HG02870 (cell line): ENCODE data around the gene SCAPER.
"Not testable (repeated sequence)": the region's sequence is repeated elsewhere in the genome, so short reads cannot be mapped to it uniquely, and the experiment has no call there.

Experiments
- ATAC-seq: cut with Tn5 transposase; IDR thresholded peaks from one replicate; pipeline ENCODE4 v1.9.1; 2021; ENCODE audit warnings: mild to moderate bottlenecking, moderate library complexity; ENCODE audit not compliant: unreplicated experiment

SCAPER gene

DNA sequence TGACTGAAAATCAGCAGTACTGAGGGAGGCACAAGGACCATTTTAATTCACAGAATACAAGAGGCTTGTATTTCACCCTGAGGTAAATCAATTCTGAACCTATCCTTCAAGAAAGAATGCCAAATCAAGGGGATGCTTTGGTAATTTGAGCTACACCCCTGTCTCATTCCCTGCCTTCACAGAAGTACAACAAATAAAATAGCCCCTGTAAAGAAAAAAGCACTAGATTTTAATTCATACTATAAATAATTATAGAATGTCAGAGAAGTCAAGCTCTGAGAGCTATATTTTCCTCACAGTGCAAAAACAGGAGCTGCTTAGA, 319.6 kb downstream of the SCAPER start:
- no peak for ATAC-seq

DNA sequence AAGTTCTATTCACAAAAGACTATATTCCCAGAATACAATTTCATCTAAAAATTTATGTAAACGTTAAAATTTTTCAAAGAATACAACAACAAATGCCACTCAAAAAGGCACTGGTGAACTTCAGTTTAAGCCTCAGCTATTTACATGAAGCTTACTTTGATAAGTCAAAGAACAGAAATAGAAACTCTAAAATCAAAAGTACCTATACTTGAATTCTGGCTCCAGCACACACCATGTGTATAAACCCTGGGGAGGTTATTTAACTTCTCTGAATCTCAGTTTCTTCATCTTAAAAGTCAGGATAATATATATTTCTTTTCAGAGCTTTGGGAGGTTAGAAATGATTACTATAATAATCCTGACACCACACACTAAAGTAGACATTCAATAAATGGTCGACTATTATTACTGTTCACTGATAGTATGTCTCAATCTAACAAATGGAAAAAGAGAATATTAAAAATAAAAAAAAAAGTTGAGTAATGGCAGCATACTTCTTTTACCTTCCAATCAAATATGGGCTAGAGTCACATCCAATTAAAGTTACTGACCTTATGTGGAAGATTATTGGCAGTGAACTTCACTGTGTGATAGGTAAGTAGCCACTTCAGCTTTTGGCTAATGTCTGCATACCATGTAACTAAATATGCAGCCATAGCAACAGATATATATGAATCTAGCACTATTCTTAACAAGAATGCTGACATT, 320.1 kb downstream of the SCAPER start:
- ATAC-seq = no peak

DNA sequence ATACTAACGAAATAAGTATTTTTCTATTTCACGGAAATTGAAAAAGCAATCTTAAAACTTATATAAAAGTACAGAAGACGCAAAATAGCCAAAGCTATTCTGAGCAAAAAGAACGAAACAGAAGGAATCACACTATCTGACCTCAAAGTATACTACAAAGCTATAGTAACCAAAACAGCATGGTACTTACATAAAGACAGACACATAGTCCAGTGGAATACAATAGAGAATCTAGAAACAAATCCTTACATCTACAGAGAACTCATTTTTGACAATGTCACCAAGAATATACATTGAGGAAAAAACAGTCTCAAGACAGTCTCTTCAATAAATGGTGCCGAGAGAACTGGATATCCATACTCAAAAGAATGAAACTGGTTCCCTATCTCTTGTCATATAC, 322.6 kb downstream of the SCAPER start:
- no peak for ATAC-seq

DNA sequence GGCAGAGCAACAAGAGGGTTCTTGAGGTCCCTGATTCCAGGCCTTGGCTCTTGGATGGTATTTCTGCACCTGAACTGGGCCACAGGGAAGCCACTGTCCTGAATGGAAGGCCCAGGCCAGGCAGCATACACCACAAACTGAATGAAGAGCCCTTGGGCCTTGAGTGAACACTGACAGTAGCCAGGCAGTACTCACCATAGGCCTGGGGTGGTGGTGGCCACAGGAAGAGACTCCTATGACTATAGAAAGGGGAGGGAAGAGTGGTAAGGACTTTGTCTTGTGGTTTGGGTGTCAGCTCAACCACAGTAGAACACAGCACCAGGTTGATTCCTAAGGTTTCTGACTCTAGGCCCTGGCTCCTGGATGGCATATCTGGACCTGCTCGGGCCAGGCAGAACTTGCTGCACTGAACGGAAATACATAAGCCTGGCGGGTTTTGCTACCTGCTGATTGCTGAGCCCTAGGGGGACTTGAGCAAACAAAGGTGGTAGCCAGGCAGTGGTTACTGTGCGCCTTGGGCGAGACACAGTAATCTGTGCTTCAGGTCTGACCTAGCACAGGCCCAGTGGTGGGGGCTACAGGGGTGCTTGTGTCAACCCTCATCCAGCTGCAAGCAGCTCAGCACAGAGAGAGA, 327.1 kb downstream of the SCAPER start:
- ATAC-seq = no peak

DNA sequence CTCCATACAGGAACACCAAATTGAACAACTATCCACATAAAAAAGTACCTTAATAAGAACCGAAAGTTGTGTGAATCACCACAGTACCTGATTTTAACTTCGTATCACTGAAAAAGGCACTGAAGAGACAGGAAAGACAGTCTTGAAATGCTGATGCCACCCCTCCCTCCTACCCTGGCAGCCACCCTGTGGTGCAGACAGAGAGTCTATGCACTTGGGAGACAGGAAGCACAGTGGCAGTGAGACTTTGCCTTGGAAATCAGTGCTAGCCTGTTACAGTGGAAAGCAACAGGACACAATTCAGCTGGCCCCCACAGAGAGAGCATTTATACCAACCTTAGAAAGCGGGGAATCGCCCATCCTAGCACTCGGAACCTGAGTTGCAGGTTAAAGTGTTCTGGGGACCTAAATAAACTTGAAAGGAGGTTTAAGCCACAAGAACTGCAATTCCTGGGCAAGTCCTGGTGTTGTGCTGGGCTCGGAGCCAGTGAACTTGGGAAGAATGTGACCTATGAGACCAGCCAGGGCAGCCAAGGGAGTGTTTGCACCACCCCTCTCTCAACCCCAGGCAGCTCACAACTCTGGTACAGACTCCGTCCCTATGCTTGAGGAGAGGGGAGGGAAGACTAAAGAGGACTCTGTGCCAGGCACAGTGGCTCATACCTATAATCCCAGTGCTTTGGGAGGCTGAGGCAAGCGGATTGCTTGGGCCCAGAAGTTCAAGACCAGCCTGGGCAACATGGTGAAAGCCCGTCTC, 328.4 kb downstream of the SCAPER start:
- ATAC-seq = no peak

DNA sequence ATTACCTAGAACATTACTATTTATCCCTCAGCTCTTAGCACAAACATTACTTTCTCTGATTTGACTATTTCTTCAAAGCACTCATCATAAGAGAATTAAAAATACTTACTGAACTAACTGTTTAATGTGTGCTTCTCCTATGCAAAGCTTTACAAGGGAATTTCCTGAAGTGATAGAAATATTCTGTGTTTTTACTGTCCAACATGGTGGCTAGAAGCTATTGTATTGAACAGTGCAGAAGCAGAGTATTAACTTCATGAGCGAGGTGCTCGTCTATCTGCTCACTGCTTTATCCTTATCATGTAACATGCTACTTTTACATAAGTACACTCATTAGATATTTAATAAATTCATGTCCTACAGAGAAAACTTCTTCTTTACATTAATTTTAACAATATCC, 329.5 kb downstream of the SCAPER start:
- peak; percentile 24 for ATAC-seq

DNA sequence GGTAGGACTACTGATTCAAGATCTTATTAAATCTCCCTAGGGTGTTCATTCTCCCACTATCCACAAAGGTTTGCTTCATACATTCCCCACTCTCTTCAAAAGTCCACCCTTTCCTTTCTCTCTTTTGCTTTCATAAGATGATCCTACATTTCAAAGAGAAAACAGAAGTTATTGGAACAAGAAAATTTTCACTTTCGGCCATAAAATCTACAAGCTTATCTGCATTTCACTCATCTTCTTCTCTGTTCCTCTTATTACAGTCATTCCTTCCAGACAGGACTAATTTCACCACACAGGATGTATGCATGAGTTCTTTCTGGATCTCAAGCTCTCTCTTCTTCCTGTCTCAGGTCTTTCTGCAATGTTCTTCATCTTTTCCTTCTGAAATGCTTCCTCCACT, 329.9 kb downstream of the SCAPER start:
- ATAC-seq = peak; percentile 84

DNA sequence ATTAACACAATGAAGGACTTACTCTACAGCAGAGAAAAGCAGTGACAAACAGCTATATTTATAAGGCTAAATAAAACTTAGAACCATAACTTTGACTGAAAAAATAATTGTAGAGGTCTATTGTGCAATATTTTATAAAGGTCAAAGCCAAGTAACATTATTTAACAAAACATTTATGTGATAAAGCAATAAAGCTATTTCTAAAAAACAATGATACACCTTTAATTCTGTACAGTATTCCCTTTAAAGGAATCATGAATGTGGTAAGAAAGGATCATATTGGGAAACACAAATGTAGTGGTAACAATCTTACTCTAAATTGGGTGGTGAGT, 332.2 kb downstream of the SCAPER start:
- ATAC-seq = no peak

DNA sequence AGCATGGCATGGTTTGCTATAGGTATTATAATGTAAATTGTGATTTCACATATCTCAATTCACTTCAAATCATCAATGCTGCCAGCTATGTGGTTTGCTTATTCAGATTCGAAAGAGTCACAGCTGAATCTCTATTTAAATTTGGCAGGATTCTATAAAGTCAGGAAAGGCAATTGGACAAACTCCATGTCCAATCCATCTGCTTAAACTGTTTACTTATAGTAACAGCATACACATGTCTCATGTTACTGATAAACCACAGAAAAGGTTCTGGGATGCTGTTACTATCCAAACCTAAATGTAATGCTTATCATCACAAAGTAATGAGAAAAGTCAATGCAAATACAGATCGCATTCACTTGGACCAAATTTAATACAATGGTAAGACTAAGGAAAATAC, 338.9 kb downstream of the SCAPER start:
- ATAC-seq = no peak

DNA sequence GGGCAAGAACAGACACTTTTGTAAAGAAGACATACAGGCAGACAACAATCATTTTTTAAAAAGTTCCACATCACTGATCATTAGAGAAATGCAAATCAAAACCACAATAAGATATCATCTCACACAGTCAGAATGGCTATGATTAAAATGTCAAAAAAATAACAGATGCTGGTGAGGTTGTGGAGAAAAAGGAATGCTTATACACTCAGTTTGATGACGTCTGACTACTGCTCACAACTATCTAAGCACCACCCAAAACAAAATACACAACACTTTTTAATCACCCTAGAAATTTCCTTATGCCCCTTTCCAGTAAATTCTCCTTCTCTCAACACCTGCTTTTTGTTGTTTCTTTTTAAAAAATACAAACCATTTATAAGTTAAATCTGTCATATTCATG, 339.8 kb downstream of the SCAPER start:
- ATAC-seq = no peak

DNA sequence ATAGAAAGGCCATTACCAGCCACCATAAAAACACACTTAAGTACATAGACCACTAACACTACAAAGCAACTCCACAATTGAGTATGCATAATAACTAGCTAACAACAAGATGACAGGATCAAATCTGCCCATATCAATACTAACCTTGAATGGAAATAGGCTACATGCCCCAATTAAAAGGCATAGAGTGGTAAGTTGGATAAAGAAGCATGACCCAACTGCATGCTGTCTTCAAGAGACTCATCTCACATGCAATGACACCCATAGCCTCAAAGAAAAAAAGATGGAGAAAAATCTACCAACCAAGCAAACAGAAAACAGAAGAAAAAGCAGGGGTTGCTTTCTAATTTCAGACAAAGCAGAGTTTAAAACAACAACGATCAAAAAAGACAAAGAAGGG, 349.9 kb downstream of the SCAPER start:
- ATAC-seq = no peak

DNA sequence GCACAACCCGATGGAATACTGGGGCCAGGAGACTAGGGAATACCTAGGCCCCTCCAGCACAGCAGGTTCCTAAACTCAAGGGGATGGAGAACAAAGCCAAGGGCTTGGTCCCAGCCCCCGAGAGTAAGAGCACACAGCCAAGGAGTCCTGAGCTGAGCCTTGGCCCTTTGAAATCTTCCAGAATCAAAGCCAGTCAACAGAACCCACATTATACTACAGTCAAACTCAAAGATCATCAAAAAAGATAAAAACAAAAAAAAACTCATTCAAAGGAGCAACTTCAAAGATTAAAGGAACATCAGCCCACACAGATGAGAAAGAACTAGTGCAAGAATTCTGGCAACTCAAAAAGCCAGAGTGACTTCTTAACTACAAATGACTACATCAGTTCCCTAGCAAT, 351.6 kb downstream of the SCAPER start:
- ATAC-seq = no peak

DNA sequence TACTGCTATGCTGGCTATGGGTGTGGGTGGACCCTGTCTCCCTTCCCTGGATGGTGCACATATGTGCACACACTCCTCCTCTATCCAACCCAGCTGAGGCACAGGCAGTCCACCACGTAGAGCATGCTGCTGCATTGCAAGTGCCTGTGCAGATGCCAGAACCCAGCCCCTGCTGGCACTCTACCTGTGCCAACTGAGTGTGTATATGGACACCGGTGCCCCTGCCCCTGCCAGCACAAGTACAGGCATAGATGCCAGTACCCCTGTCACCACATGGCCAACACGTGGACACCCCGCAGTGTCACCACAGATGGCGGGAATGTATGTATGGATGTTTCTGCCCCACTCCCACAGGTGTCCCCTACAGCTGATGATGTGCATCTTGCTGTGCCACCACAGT, 352.0 kb downstream of the SCAPER start:
- ATAC-seq = no peak

DNA sequence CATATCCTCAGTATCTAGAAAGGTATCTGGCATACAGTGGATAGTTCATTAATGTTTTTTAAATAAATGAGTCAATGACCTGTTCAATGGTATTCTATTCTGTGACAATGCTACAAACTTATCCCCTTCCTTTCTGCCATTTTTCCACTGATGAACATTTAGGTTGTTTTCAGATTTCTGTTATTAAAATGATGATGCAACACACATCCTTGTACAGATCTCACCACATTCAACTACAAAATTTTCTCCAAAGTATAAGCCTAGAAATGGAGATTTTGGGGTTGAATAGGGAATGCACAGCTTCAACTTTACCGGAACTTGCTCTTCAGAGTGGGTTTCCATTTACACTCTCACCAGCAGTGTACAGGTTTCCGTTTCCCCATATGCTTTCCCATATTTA, 358.3 kb downstream of the SCAPER start:
- no peak for ATAC-seq

DNA sequence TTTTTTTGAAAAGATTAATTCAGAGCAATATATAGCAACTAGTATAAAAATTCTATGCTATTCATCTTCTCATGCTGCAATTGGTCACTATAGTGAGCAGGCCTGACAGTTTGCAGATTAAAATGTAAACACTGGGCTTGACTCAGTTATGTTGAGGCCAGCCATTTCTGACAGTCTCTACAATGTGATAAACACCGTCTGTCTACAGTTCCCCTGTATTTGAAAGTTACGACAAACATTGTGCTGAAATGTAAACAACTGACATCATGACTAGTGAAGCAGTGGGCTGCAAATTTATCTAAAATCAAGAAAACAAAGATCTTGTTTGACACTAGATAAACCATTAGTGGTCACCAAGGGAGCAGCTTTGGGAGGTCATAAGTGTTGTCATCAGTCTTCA, 371.1 kb downstream of the SCAPER start:
- ATAC-seq = no peak

DNA sequence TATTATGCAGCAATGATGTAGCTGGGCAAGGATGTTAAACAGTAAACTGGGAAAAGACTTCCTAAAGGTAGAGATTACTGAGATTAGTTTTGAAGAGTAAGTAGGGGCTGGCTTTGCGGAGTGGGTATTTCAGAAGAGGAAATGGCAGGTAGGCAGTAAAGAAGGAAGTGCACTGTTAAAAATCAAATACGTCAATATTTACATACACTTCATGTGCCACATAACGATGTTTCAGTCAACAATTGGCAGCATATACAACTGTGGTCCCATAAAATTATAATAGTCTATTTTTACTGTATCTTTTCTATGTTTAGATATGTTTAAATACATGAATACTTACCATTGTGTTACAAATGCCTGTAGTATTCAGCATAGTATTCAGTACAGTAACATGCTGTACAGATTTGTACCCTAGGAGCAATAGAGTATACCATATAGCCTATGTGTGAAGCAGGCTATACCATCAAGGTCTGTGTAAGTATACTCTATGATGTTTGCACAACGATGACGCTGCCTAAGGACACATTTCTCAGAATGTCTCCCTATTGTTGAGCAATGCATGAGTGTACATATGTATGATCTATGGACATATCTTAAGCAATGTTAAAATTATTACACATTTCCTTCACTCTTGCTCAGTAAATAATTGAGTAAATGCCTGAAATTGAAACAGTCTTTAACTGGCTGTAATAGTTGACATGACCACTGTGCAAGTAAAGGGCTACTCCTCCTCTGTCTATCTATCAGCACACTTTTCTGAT, 371.9 kb downstream of the SCAPER start:
- ATAC-seq = no peak

DNA sequence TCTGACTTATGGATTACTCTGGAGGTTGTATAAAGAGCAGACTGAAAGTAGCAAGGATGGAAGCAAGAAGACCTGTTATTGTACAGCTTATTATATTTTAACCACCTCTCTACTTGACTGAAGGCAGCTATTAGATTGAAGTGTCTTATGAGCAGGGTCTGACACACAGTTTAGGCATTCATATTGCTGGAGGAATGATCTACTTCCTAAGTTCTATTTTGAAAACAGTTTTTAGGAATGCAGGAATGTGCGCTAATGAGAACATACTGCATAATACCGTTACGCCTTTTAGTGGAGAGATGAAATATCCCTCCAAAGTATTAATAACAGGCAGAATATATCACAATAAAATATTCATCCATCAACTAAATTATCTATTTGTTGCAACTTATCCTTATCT, 375.2 kb downstream of the SCAPER start:
- ATAC-seq = no peak

DNA sequence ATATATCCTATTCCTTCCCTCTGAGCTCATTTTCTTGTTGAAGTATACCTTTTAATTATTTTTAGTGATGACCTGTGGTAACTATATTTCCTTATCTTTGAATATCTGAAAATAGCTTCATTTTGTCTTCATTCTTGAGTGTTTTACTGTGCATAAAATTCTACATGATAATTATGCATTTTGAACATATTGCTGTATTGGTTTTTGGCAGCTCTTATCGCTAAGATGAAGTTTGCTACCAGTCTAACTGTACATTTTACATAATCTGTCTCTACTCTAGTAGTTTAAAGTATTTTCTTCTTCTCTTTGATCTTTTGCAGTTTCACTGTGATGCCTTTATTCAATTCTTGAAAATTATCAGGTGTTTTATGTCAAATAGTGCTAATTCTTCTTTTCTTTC, 379.0 kb downstream of the SCAPER start:
- ATAC-seq = no peak

DNA sequence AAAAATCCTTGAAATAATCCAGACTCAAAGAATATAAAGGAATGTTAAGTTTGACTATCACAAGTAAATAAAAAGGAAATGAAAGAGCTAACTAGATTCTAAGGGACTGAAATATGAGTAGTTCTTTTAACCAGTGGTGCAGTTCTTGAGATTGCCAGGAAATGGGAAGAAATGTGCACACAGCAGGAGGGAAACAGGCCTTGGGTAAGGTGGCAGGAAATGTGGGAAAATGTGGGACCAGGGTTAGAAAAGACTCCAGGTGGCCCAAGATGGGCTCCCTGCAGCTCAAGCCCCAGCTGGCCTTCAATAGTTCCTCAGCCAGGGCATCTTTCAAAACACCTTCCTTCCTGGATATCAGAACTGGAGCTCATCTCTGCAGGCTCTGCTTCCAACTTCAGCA, 387.2 kb downstream of the SCAPER start:
- ATAC-seq = no peak

DNA sequence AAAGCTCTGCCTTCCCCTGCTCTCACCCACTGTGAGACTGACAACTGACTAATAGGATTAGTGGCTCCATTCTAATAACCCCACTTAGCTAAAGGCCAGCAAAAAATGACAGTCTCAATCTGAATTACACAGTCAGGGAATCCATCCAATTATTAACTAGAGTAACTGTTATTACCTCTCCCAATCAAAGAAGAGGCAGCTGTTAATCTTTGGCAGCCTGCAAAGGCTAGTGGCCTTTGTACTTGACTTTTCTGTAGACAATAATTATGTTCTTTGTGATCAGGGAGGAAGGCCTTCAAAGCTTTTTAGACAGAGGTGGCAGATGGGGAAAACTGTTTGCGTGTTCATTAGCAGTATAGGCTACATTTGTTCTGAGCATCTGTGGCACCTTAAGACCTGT, 390.9 kb downstream of the SCAPER start:
- no peak for ATAC-seq

DNA sequence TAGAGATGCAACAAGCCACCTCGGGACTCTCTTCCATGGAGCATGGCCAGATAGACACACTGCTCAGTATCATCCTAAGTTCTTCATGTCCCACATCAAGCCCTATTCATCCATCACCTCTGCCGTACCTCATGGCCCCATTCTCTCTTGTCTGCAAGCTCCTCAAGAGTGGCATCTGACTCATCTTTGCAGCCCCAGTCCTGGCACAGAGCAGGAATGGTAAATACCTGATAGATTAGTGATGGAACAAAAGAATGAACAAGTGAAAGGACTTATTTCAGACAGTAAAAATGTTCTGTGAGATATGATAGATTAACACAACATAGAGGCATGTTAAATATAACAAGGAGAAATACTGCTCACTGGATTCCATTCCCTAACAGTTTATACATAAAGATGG, 392.2 kb downstream of the SCAPER start:
- ATAC-seq = no peak

DNA sequence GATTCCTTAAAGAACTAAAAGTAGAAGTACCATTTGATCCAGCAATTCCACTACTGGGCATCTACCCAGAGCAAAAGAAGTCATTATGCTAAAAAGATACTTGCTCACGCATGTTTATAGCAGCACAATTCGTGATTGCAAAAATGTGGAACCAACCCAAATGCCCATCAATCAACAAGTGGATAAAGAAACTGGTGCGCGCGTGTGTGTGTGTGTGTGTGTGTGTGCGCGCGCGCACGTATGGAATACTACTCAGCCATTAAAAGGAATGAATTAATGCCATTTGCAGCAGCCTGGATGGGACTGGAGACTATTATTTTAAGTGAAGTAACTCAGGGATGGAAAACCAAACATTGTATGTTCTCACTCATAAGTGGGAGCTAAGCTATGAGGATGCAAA, 394.5 kb downstream of the SCAPER start:
- not testable (repeated sequence) for ATAC-seq
